Measurements from ENCODE around the gene PTPRN2. TPM values are rescaled to one million over a fixed set of nuclear protein-coding genes. Genes with fewer than 3 reads are reported as not detected.

PTPRN2 gene
- total and polyA plus RNA-seq, 8 donors: 12.2 to 49.2 (median 31.8) TPM

- intact Hi-C loops (cut with DNase I): no loop called here
- FAIRE-seq (no peak), ATAC-seq (peak in 1 of 4 donors; percentile 14), DNase-seq (peak in 1 of 6 donors; percentile 62)
- 80 to 83% methylated on average over 30 of the region's 30 CpGs for WGBS, 2 donors
- no peak overlapping the region for H3K4me3 ChIP-seq
- H3K9me3 ChIP-seq: no peaks in the 10 kb centered on the region
- H3K27me3 ChIP-seq: no peaks in the 10 kb centered on the region
- no peaks in the 10 kb centered on the region for H3K36me3 ChIP-seq
- H3K4me1 ChIP-seq: peaks cover 0 to 2% (median 0%) of the 10 kb centered on the region in 3 donors
- TF ChIP-seq, protein P1, sequence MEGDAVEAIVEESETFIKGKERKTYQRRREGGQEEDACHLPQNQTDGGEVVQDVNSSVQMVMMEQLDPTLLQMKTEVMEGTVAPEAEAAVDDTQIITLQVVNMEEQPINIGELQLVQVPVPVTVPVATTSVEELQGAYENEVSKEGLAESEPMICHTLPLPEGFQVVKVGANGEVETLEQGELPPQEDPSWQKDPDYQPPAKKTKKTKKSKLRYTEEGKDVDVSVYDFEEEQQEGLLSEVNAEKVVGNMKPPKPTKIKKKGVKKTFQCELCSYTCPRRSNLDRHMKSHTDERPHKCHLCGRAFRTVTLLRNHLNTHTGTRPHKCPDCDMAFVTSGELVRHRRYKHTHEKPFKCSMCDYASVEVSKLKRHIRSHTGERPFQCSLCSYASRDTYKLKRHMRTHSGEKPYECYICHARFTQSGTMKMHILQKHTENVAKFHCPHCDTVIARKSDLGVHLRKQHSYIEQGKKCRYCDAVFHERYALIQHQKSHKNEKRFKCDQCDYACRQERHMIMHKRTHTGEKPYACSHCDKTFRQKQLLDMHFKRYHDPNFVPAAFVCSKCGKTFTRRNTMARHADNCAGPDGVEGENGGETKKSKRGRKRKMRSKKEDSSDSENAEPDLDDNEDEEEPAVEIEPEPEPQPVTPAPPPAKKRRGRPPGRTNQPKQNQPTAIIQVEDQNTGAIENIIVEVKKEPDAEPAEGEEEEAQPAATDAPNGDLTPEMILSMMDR (IDR thresholded peaks at IDR 0.05): no peak
- H3K27ac ChIP-seq: no peak overlapping the region
These were observed 142.0 kb downstream of the PTPRN2 start for GRCh38 chr7:158445421-158446175.

- Histone ChIP-seq H3K4me1 (peaks cover 0 to 2% (median 0%) of the 10 kb centered on the region in 3 donors), H3K4me3 (no peak overlapping the region), H3K36me3 (no peaks in the 10 kb centered on the region), H3K9me3 (no peaks in the 10 kb centered on the region), H3K27me3 (no peaks in the 10 kb centered on the region), H3K27ac (no peak overlapping the region)
- 56 to 62% methylated on average over 25 of the region's 25 CpGs for WGBS, 2 donors
- DNase-seq (peak in 1 of 6 donors; percentile 72), FAIRE-seq (no peak), ATAC-seq (peak in 2 of 4 donors; percentile 3 to 7)
- TF ChIP-seq, protein P1 (IDR thresholded peaks at IDR 0.05): no peak
- intact Hi-C loops (cut with DNase I): no loop called here
These were observed 142.9 kb downstream of the PTPRN2 start for GRCh38 chr7:158444501-158445420.

GRCh38 chr7:158443688-158444483 lies 143.7 kb downstream of the PTPRN2 start:
- DNase-seq (peak in 1 of 6 donors; percentile 77), FAIRE-seq (no peak), ATAC-seq (peak in 2 of 4 donors; percentile 4 to 19)
- no peaks in the 10 kb centered on the region for H3K9me3 ChIP-seq
- no peak overlapping the region for H3K4me3 ChIP-seq
- H3K36me3 ChIP-seq: no peaks in the 10 kb centered on the region
- H3K27ac ChIP-seq: no peak overlapping the region
- no peaks in the 10 kb centered on the region for H3K27me3 ChIP-seq
- intact Hi-C loops (cut with DNase I): no loop called here
- WGBS, 2 donors: 49 to 65% methylated on average over 19 of the region's 19 CpGs
- TF ChIP-seq, protein P1 (IDR thresholded peaks at IDR 0.05): no peak
- H3K4me1 ChIP-seq: peaks cover 0 to 2% (median 0%) of the 10 kb centered on the region in 3 donors

DNA sequence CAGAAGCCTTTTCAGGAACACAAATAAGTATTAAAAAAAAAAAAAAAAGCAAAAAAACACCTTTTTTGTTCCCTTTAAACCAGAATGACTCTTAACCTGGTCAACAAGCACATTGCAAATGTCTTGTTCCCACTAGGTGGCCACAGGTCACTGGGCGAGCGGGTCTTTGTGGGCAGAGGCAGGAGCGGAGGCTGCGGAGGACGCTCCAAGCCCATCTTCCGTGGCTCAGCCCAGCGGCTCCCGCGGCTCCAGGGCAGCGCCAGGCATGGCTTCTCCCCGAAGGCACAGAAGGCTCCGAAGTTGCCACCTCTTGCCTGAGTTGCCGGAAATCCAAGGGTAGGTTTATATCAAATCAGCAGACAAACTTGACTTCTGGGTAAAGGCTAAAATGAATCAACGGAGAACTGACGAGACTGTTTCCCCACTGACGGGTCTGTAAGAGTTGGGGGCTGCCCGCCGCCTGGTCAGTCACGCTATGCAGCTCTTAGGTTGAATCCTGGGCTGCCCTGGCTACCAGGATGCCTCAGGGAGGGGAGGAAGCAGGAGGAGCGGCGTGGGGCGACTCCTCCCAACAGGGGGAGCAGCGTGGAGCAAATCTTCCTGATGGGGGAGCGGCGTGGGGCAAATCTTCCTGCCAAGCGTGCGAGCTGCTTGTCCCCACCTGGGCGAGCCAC lies 144.5 kb downstream of the PTPRN2 start:
- FAIRE-seq (no peak), ATAC-seq (no peak), DNase-seq (peak in 1 of 6 donors; percentile 64)
- Histone ChIP-seq H3K9me3 (no peaks in the 10 kb centered on the region), H3K4me3 (no peak overlapping the region), H3K27ac (no peak overlapping the region), H3K36me3 (no peaks in the 10 kb centered on the region), H3K27me3 (no peaks in the 10 kb centered on the region), H3K4me1 (peaks cover 0 to 2% (median 0%) of the 10 kb centered on the region in 3 donors)
- intact Hi-C loops (cut with DNase I): no loop called here
- TF ChIP-seq, protein P1 (IDR thresholded peaks at IDR 0.05): no peak
- 87 to 88% methylated on average over 28 of the region's 28 CpGs for WGBS, 2 donors
